Measurements from ENCODE around the gene DRAXIN.

Gene DRAXIN

GRCh38 chr1:11753555-11754208, 62.2 kb downstream of the DRAXIN start:
- ChIA-PET POLR2A (no interaction called here), CTCF (interaction anchor here (1.6 kb wide), 1 partner anchor 32 kb away, joined by 4 read pairs; no protein-coding TSS in a partner anchor)
- no peak for DNase-seq (ENCODE audit: low read depth, low spot score)
- no peak for TF ChIP-seq CTCF (IDR thresholded peaks at IDR 0.05; ENCODE audit: insufficient read depth, low read length, missing control alignments)
- H3K4me3 ChIP-seq (ENCODE audit: low read depth, low read length) = no peak overlapping the region

- POLR2A ChIA-PET = no interaction called here
- H3K4me3 ChIP-seq (ENCODE audit: low read depth, low read length) = no peak overlapping the region
- CTCF ChIA-PET = interaction anchor here (0.7 kb wide), 1 partner anchor 224 kb away, joined by 3 read pairs; no protein-coding TSS in a partner anchor
- TF ChIP-seq CTCF (IDR thresholded peaks at IDR 0.05; ENCODE audit: insufficient read depth, low read length, missing control alignments) = no peak
- DNase-seq (ENCODE audit: low read depth, low spot score) = no peak
Observed at GRCh38 chr1:11757047-11757446, 65.5 kb downstream of the DRAXIN start.

GRCh38 chr1:11759791-11760190, 68.3 kb downstream of the DRAXIN start:
- H3K4me3 ChIP-seq (ENCODE audit: low read depth, low read length) = no peak overlapping the region
- DNase-seq (ENCODE audit: low read depth, low spot score) = no peak
- ChIA-PET CTCF (no interaction called here), POLR2A (no interaction called here)
- TF ChIP-seq CTCF (IDR thresholded peaks at IDR 0.05; ENCODE audit: insufficient read depth, low read length, missing control alignments) = no peak

GRCh38 chr1:11761285-11761684, 69.8 kb downstream of the DRAXIN start:
- no peak for DNase-seq (ENCODE audit: low read depth, low spot score)
- ChIA-PET CTCF (no interaction called here), POLR2A (no interaction called here)
- TF ChIP-seq CTCF (IDR thresholded peaks at IDR 0.05; ENCODE audit: insufficient read depth, low read length, missing control alignments) = no peak
- no peak overlapping the region for H3K4me3 ChIP-seq (ENCODE audit: low read depth, low read length)

GRCh38 chr1:11761988-11762406, 70.5 kb downstream of the DRAXIN start, which contains the start of gene C1orf167:
C1orf167 (plus strand) TSS chr1:11762193; CDS start chr1:11764401, 2,208 bp downstream.
- no peak within 1 kb of the TSS for H3K4me3 ChIP-seq (ENCODE audit: low read depth, low read length)
- DNase-seq (ENCODE audit: low read depth, low spot score) = no peak
- TF ChIP-seq CTCF (IDR thresholded peaks at IDR 0.05; ENCODE audit: insufficient read depth, low read length, missing control alignments) = no peak
- POLR2A ChIA-PET = no interaction called here
- CTCF ChIA-PET = no interaction called here

GRCh38 chr1:11764115-11764514, 72.6 kb downstream of the DRAXIN start:
- no peak for TF ChIP-seq CTCF (IDR thresholded peaks at IDR 0.05; ENCODE audit: insufficient read depth, low read length, missing control alignments)
- ChIA-PET POLR2A (no interaction called here), CTCF (interaction anchor here (1.6 kb wide), 1 partner anchor 45 kb away, joined by 4 read pairs; no protein-coding TSS in a partner anchor)
- no peak overlapping the region for H3K4me3 ChIP-seq (ENCODE audit: low read depth, low read length)
- DNase-seq (ENCODE audit: low read depth, low spot score) = no peak

Data from AG04449 (cell line).